Endothelial cell of hepatic sinusoid (primary cell): ENCODE results near the gene SYNGR4.
"Not testable (repeated sequence)": the region's sequence is repeated elsewhere in the genome, so short reads cannot be mapped to it uniquely, and the experiment has no call there.

ENCODE experiments used
- in situ Hi-C: cut with HindIII; loops from 2 replicates; pipeline ENCODE4 v1.10.0; 2017; ENCODE audit warnings: low sequenced_read_pairs

SYNGR4 gene

GRCh38 chr19:48363810-48364597 is at the start of gene SYNGR4, which contains the start of gene TMEM143:
Gene SYNGR4, plus strand, starts transcription at chr19:48364367. Its CDS starts 1,476 bp downstream, at chr19:48365843.
Gene TMEM143, minus strand, starts transcription at chr19:48363940. Its CDS starts 20 bp downstream, at chr19:48363920.
- in situ Hi-C loops: loop anchor here (5.0 kb wide), 1 partner anchor 38 kb away; no protein-coding TSS in a partner anchor

GRCh38 chr19:48315712-48316111 is 48.5 kb upstream of the SYNGR4 start:
- in situ Hi-C loops: no loop called here

- in situ Hi-C loops: not testable (repeated sequence)
Observed at GRCh38 chr19:48317708-48317960, 46.5 kb upstream of the SYNGR4 start.

- in situ Hi-C loops: no loop called here
Observed at GRCh38 chr19:48318286-48318987, 45.7 kb upstream of the SYNGR4 start.

- in situ Hi-C loops: no loop called here
Observed at GRCh38 chr19:48319647-48320541, 44.3 kb upstream of the SYNGR4 start.

- in situ Hi-C loops: no loop called here
Observed at GRCh38 chr19:48321372-48321621, 42.9 kb upstream of the SYNGR4 start.

- in situ Hi-C loops: no loop called here
Observed at GRCh38 chr19:48321622-48322591, 42.3 kb upstream of the SYNGR4 start.

- in situ Hi-C loops: no loop called here
Observed at GRCh38 chr19:48325265-48325910, 38.8 kb upstream of the SYNGR4 start, which contains the start of gene EMP3. Gene EMP3, plus strand, starts transcription at chr19:48325552. Its CDS starts 1,293 bp downstream, at chr19:48326845.

- in situ Hi-C loops: no loop called here
Observed at GRCh38 chr19:48329167-48329891, 34.8 kb upstream of the SYNGR4 start.

- in situ Hi-C loops: loop anchor here (5.0 kb wide), 2 partner anchors 37 to 73 kb away; partner anchors contain the start of gene CARD8
Observed at GRCh38 chr19:48330012-48330681, 34.0 kb upstream of the SYNGR4 start.

GRCh38 chr19:48332351-48332661 is 31.9 kb upstream of the SYNGR4 start:
- in situ Hi-C loops: loop anchor here (5.0 kb wide), 2 partner anchors 35 to 75 kb away; partner anchors contain the start of gene CARD8

- in situ Hi-C loops: loop anchor here (5.0 kb wide), 2 partner anchors 34 to 76 kb away; partner anchors contain the start of gene CARD8
Observed at GRCh38 chr19:48332662-48333466, 31.3 kb upstream of the SYNGR4 start.

- in situ Hi-C loops: loop anchor here (5.0 kb wide), 2 partner anchors 34 to 76 kb away; partner anchors contain the start of gene CARD8
Observed at GRCh38 chr19:48333467-48334384, 30.4 kb upstream of the SYNGR4 start.

GRCh38 chr19:48338253-48338755 is 25.9 kb upstream of the SYNGR4 start:
- in situ Hi-C loops: no loop called here

- in situ Hi-C loops: no loop called here
Observed at GRCh38 chr19:48338802-48339503, 25.2 kb upstream of the SYNGR4 start.

- in situ Hi-C loops: no loop called here
Observed at GRCh38 chr19:48340995-48341394, 23.2 kb upstream of the SYNGR4 start.
